Muscle of leg (tissue), 11 donors: ENCODE measurements around the gene PLA2G4A. TPM values are rescaled to one million over a fixed set of nuclear protein-coding genes. Genes with fewer than 3 reads are reported as not detected.

ENCODE experiments used
- DNase-seq: peaks from one replicate; pipeline ENCODE4 v3.0.0; 2013
- H3K27ac ChIP-seq: one replicate; pipeline ENCODE4 v1.5.1; 2013; ENCODE audit warnings: mild to moderate bottlenecking, low read length, control low read depth
- H3K27me3 ChIP-seq: one replicate; pipeline ENCODE4 v1.6.1; 2013; ENCODE audit warnings: low read length; ENCODE audit not compliant: control insufficient read depth, insufficient read depth
- H3K36me3 ChIP-seq: one replicate; pipeline ENCODE4 v1.6.1; 2013; ENCODE audit warnings: low read length; ENCODE audit not compliant: control insufficient read depth, insufficient read depth
- H3K4me1 ChIP-seq: one replicate; pipeline ENCODE4 v1.6.1; 2013; ENCODE audit warnings: low read length; ENCODE audit not compliant: control insufficient read depth, insufficient read depth
- H3K4me3 ChIP-seq: one replicate; pipeline ENCODE4 v1.5.1; 2013; ENCODE audit warnings: low read length, control low read depth
- H3K9me3 ChIP-seq: replicated peaks from 2 replicates; pipeline ENCODE4 v1.6.1; 2013; ENCODE audit warnings: low read depth, low read length; ENCODE audit not compliant: control insufficient read depth
- WGBS: methylation state at CpG from one replicate; pipeline ENCODE4 v1.1.5; 2013; ENCODE audit warnings: missing lambda C conversion rate; ENCODE audit not compliant: insufficient coverage; 5-methylcytosine and 5-hydroxymethylcytosine counted together
- polyA plus RNA-seq, 8 donors: library from polyadenylated mRNA; unstranded; fragments of 120-200 nt; gene quantifications; one replicate each; pipeline versions ENCODE4 v1.2.1 to v1.2.3, GENCODE V29; 2013; ENCODE audit warnings: inconsistent platforms in 1 of 8, low replicate concordance in 1 of 8; ENCODE audit not compliant: insufficient read length in 8 of 8, insufficient read depth in 1 of 8
- total RNA-seq: library from RNA; stranded (reverse); fragments of 120-200 nt; gene quantifications from one replicate; pipeline ENCODE4 v1.2.4, GENCODE V29; 2013

The PLA2G4A gene
- total and polyA plus RNA-seq, 9 donors, result 2.8 to 7.8 (median 4.1) TPM

DNA sequence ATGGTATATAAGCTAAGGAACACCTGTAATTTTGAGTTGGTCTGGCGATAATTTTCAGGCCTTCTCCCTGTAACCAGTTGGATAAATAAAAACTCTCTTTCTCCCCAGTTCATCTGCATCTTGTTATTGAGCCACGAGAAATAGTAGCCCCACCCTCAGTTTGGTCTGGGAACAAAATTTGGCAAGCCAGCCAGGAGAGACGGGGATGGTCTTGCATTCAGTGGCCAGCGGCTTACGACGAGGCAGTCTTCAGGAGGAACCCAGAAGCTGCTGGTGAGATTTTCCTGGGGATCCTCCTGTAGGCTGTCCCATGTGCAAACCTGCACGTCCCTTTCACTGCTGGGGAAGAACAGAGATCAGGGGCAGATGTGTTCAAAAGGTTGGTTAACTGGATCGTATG lies 174.6 kb downstream of the PLA2G4A start:
- Histone ChIP-seq H3K27ac (no peak overlapping the region), H3K27me3 (no peaks in the 10 kb centered on the region), H3K36me3 (no peaks in the 10 kb centered on the region), H3K4me3 (no peak overlapping the region), H3K9me3 (no peaks in the 10 kb centered on the region), H3K4me1 (no peaks in the 10 kb centered on the region)
- no peak for DNase-seq
- WGBS, result 81% methylated on average over 7 of the region's 8 CpGs

DNA sequence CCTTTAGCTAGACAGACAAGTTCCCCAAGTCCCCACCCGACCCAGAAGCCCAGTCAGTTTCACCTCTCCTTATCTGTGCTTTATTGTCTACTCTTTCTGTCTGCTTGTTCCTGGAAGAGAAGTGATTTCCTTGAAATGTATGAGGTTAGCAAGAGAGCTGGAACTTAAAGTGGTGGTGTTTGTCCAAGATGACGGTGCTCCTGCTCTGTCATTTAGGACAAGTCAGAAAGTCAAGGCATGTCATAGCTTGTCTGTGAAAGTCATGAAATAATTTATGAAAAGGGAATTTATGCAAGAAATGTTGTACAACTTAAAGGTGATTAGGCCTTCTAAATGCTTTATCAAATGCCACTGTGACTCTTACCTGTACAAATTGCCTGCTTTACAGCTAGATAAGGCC lies 178.1 kb downstream of the PLA2G4A start:
- Histone ChIP-seq H3K4me3 (no peak overlapping the region), H3K27me3 (no peaks in the 10 kb centered on the region), H3K4me1 (no peaks in the 10 kb centered on the region), H3K9me3 (no peaks in the 10 kb centered on the region), H3K27ac (no peak overlapping the region), H3K36me3 (no peaks in the 10 kb centered on the region)
- WGBS, result 100% methylated on average over 1 of the region's 2 CpGs
- DNase-seq, result no peak

DNA sequence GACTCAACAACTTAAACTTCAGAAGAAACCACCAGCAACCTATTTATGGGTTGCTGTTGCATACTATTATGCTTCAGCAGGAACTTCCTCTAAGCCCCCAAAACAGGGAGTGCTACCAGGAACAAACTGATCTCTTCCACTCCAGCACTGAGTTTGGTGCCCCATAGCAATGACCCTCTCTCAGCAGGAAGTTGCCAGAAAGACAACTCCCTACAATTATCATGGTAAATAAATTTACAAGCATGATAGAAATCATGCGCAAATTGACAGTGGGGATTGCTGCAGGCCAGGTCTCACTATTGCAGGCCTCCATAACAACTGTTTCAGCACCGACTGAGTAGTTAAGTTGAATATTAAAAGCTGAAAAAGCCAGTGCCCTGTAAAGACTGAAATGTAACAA lies 180.6 kb downstream of the PLA2G4A start:
- no peaks in the 10 kb centered on the region for H3K36me3 ChIP-seq
- no CpG with 5 or more reads among the region's 2 CpGs for WGBS
- no peaks in the 10 kb centered on the region for H3K9me3 ChIP-seq
- no peak for DNase-seq
- H3K4me1 ChIP-seq, result no peaks in the 10 kb centered on the region
- no peaks in the 10 kb centered on the region for H3K27me3 ChIP-seq
- no peak overlapping the region for H3K4me3 ChIP-seq
- H3K27ac ChIP-seq, result no peak overlapping the region

DNA sequence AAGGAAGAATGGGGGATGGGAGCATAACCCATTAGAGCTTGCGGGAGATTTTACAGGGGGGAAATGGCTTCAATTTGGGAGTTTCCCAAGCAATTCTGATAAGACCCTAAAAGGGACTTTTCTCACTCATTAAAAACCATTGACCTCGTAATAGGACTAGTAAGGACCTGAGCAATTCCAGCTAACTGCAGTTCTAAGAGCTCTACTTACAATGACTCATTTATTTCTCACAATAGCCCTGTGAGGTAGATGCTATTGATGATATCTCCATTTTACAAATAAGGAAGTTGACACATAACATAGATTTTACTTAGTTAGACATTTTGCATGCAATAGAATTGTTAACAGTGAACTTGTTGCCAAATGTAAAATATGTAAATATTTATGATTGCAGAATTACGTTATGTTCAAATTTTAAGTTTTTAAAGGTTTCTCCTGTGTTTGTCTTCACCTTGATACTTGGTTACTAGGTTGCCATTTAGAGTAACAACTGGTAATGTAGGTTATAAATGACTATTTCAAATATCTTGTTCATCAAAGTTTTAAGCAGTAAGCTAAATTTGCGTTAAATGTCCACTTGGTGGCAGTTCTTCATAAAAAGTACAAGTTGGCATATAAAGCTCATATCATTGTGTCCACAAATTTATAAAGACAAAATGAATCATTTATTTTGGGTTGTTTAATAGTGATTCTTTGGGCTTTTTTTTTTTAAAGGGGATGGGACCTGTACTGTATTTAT lies 182.0 kb downstream of the PLA2G4A start:
- Histone ChIP-seq H3K27me3 (no peaks in the 10 kb centered on the region), H3K4me3 (no peak overlapping the region), H3K27ac (no peak overlapping the region), H3K36me3 (no peaks in the 10 kb centered on the region), H3K9me3 (no peaks in the 10 kb centered on the region), H3K4me1 (no peaks in the 10 kb centered on the region)
- no peak for DNase-seq
- no CpG with 5 or more reads among the region's 4 CpGs for WGBS

DNA sequence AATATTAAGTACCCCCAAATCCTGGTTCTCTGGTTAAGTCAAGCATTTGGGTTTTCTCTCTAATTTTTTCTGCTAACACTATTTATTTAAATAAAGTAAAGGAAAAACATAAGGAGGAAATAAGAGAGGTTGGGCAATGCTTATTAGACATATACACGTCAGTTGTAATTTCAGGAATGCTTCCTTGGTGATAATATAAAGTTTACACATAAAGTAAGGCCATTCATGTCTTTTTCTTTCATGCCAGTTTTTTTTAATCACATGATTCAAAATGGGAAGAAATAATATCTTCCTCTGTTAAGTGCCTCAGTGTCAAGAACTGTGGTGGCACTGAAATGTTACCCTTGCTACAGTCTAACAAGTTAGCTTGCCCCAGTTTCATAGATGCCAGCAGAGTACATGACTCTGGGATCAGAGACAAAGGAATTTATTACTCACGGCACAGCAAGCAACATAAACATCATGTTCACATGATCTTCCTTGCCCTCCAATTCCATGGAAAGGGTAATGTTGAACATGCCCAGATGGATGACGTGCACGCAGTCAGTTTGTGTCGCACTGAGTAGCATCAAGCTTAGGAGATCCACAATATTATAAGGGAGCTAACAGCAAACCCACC lies 184.9 kb downstream of the PLA2G4A start:
- no CpG with 5 or more reads among the region's 5 CpGs for WGBS

DNA sequence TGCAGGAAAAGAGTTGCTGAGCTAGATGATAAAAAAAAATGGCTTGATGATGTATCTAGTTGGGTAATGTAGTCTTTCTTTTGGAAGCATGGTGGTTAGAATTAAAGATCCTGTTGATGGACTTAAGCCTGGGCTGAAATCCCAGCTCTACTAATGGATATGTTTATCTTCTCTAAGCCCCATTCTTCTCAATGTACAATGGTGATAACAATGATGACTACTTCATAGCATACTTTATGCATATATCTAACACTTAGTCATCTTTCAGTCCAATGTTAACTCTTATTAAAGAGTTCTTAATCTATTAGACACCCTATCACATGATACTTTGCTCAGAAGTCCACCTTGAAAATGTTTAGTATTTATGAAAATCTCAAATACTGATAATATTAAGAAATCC lies 189.5 kb downstream of the PLA2G4A start:
- Histone ChIP-seq H3K27me3 (no peaks in the 10 kb centered on the region), H3K4me3 (no peak overlapping the region), H3K27ac (no peak overlapping the region), H3K4me1 (no peaks in the 10 kb centered on the region), H3K36me3 (no peaks in the 10 kb centered on the region), H3K9me3 (no peaks in the 10 kb centered on the region)
- DNase-seq, result no peak

More for the DNA sequence above, 184.9 kb downstream of the PLA2G4A start:
- DNase-seq, result no peak
- no peaks in the 10 kb centered on the region for H3K9me3 ChIP-seq
- no peaks in the 10 kb centered on the region for H3K27me3 ChIP-seq
- no peaks in the 10 kb centered on the region for H3K36me3 ChIP-seq
- H3K27ac ChIP-seq, result no peak overlapping the region
- no peaks in the 10 kb centered on the region for H3K4me1 ChIP-seq
- H3K4me3 ChIP-seq, result no peak overlapping the region

DNA sequence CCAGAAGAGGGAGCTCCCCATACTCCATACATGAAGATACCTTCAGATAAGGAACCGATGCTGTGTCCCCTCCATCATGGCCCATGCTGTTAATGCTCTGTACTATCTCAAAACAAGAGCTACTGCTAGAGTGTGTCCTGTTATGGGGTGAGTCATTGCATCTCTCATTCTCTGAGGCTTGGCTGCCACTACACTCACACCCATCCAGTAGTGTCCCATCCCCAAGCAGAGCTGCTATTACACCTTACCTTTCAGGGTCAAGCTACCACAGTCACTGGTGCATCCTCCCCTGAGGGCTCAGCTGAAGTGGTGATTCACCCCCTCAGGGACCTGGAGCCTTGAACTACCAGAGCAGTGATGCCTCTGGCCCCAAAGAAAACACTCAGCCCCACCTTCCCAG lies 198.5 kb downstream of the PLA2G4A start:
- no peak for DNase-seq
- WGBS, result no CpG with 5 or more reads among the region's 1 CpG
- Histone ChIP-seq H3K4me3 (no peak overlapping the region), H3K36me3 (no peaks in the 10 kb centered on the region), H3K27ac (no peak overlapping the region), H3K9me3 (peaks cover 7% of the 10 kb centered on the region), H3K27me3 (no peaks in the 10 kb centered on the region), H3K4me1 (no peaks in the 10 kb centered on the region)

DNA sequence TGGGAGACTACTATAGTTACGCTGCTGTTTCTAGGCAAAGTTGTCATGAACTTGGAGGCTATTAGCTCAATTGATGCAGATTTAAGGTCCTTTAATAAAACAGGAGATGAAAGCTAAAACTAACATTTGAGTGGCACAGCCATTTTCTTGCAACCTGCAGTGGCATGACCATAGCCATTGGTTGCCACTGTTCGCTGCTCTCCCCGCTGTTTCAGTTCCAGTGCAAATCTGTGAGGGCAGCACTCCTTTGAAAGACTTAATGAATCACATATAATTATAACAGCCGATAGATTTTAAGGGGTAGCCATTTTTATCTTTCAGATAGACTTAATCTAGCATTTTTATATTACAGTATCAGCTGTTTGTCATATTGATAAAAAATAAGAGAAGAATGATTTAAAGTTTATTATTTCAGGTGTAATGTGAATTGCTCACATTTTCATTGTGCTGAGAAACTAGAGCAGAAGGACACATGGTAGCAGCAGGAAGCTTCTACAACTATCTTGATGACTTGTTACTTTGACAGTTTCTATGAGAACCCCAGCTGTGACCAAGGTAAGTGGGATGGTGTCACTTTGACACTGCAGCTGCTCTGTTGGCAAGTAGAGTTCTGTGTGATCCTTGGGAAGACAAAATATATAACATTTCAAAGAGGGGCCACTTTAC lies 203.7 kb downstream of the PLA2G4A start:
- 76% methylated on average over 3 of the region's 4 CpGs for WGBS
- H3K27ac ChIP-seq, result no peak overlapping the region
- no peak overlapping the region for H3K4me3 ChIP-seq
- no peaks in the 10 kb centered on the region for H3K27me3 ChIP-seq
- no peak for DNase-seq
- no peaks in the 10 kb centered on the region for H3K4me1 ChIP-seq
- H3K9me3 ChIP-seq, result peaks cover 7% of the 10 kb centered on the region
- no peaks in the 10 kb centered on the region for H3K36me3 ChIP-seq

DNA sequence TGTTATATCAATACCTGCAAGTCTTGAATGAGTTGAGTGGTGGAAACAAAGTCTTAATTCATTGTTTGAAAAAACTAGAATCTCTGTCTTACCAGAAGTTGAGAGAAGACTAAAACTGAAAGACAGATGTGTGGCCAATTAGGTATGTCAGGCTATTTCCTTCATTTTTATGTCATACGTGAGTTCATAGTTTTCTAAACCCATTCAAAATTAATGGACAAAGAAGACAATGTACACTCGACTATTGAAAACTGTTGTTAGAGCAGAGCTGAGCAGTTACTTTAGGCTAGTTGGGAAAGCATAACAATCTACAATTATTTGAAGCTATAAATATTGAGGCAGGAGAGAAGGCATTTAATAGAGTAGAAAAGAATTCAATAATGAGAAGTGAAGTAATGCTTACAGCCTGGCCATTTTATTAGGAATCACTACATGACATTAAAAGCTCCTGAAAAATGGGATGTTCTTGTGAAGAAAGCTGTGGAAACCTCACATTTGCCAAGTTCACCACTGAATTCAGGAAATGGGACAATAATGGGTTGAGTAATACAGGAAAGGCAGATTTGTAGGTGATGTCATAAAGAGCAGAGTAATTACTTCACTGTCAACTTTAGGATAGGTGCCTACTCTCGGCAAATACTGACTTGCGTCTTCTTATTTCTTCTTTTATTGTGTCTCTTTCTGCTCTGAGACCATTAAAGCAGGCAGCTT lies 204.4 kb downstream of the PLA2G4A start:
- Histone ChIP-seq H3K27ac (no peak overlapping the region), H3K4me1 (no peaks in the 10 kb centered on the region), H3K4me3 (no peak overlapping the region), H3K36me3 (no peaks in the 10 kb centered on the region), H3K9me3 (peaks cover 5% of the 10 kb centered on the region), H3K27me3 (no peaks in the 10 kb centered on the region)
- DNase-seq, result no peak
- WGBS, result 43% methylated on average over 2 of the region's 4 CpGs
